Colonic mucosa (tissue), 4 donors: Measurements from ENCODE around the gene GPR31. TPM values are rescaled to one million over a fixed set of nuclear protein-coding genes. Genes with fewer than 3 reads are reported as not detected.

Experiments used
- DNase-seq: peaks from one replicate; pipeline ENCODE4 v3.0.0-alpha.2; 2020
- H3K27ac ChIP-seq: fragments of 200-600 bp; one replicate; pipeline ENCODE4 v1.8.0; 2021
- H3K27me3 ChIP-seq: fragments of 200-600 bp; one replicate; pipeline ENCODE4 v1.8.0; 2021
- H3K36me3 ChIP-seq: fragments of 200-600 bp; one replicate; pipeline ENCODE4 v1.8.0; 2021
- H3K4me1 ChIP-seq: fragments of 200-600 bp; one replicate; pipeline ENCODE4 v1.8.0; 2021; ENCODE audit warnings: mild to moderate bottlenecking
- H3K4me3 ChIP-seq: fragments of 200-600 bp; one replicate; pipeline ENCODE4 v1.8.0; 2021
- H3K9ac ChIP-seq, 2 donors: one replicate each; pipeline ENCODE4 v1.7.0; 2013; ENCODE audit warnings: control low read depth in 2 of 2, low read depth in 2 of 2, low read length in 2 of 2
- H3K9me3 ChIP-seq: fragments of 200-600 bp; one replicate; pipeline ENCODE4 v1.8.0; 2021
- intact Hi-C: fragments of 100-400 bp; cut with DNase I; formaldehyde crosslinking; loops from one replicate; pipeline ENCODE4 v1.14.1; 2022
- total RNA-seq, 2 donors: library from RNA; stranded (reverse); fragmentation: NEBNext Ultra II Directional in 1 of 2; extraction: Animal tissue kit (Norgen Biotek cat#: 25700) in 1 of 2; gene quantifications; one replicate each; pipeline ENCODE4 v1.2.1, GENCODE V29; 2021
- TF ChIP-seq, protein P1 (sequence below): fragments of 200-600 bp; IDR thresholded peaks from one replicate; pipeline ENCODE4 v1.8.0; 2022; ENCODE audit warnings: antibody characterized with exemption, mild to moderate bottlenecking
- donor health status: healthy.
- donor health status: DM: no; HTN: no; CAD: no.
- donor health status: DM: no; HTN: no; CAD: no.

GPR31 gene
- total RNA-seq, 2 donors from 2014 or later = not detected

DNA sequence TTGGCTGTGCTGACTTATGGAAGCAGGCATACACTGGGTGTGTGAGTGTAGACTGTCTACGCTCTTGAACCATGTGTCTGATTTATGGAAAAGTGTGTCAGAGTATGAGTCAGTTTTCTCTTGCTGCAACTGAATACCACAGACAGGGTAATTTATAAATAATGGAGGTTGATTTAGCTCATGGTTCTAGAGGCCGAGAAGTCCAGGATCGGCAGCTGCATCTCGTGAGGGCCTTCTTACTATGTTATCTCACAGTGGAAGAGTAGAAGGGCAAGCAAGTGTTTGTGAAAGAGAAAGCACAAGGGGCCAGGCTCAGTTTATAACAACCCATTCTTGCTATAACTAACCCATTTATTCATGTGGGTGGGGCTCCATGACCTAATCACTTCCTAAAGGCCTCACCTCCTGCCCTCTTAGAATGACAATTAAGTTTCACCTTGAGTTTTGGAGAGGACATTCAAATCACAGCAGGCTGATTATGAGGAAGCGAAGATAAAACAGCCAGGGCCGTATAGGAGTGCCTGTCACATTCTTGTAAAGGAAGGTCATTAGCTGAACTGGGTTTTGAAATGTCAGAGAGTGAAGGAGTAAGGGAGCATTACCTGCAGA lies 6.7 kb downstream of the GPR31 start:
- TF ChIP-seq, protein P1, sequence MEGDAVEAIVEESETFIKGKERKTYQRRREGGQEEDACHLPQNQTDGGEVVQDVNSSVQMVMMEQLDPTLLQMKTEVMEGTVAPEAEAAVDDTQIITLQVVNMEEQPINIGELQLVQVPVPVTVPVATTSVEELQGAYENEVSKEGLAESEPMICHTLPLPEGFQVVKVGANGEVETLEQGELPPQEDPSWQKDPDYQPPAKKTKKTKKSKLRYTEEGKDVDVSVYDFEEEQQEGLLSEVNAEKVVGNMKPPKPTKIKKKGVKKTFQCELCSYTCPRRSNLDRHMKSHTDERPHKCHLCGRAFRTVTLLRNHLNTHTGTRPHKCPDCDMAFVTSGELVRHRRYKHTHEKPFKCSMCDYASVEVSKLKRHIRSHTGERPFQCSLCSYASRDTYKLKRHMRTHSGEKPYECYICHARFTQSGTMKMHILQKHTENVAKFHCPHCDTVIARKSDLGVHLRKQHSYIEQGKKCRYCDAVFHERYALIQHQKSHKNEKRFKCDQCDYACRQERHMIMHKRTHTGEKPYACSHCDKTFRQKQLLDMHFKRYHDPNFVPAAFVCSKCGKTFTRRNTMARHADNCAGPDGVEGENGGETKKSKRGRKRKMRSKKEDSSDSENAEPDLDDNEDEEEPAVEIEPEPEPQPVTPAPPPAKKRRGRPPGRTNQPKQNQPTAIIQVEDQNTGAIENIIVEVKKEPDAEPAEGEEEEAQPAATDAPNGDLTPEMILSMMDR = no peak
- Histone ChIP-seq H3K9ac (no peak overlapping the region), H3K27me3 (no peaks in the 10 kb centered on the region), H3K4me3 (no peak overlapping the region), H3K4me1 (no peaks in the 10 kb centered on the region), H3K9me3 (no peaks in the 10 kb centered on the region), H3K27ac (no peak overlapping the region), H3K36me3 (no peaks in the 10 kb centered on the region)
- intact Hi-C loops = no loop called here
- DNase-seq = no peak

DNA sequence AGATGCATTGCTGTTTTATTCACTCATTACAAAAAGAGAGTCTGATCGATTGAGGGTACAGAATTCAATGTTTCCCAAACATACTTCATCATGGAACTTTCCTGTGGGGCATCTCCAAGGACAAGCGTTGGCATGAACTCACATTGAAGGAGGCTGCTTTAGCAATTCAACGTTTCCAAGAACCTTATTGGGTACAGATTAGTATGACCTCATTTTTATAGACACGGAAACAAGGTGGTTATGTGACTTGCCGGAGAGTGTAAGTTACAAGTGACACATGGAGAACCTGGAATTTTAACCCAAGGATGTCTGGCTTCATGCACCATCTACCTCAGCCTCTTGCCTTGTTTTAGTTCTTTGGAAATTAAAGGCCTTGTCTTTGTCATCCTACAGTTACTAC lies 8.8 kb downstream of the GPR31 start:
- Histone ChIP-seq H3K27ac (no peak overlapping the region), H3K9ac (no peak overlapping the region), H3K27me3 (no peaks in the 10 kb centered on the region), H3K9me3 (no peaks in the 10 kb centered on the region), H3K4me3 (no peak overlapping the region), H3K36me3 (no peaks in the 10 kb centered on the region), H3K4me1 (no peaks in the 10 kb centered on the region)
- TF ChIP-seq, protein P1 = no peak
- DNase-seq = no peak
- intact Hi-C loops = no loop called here

DNA sequence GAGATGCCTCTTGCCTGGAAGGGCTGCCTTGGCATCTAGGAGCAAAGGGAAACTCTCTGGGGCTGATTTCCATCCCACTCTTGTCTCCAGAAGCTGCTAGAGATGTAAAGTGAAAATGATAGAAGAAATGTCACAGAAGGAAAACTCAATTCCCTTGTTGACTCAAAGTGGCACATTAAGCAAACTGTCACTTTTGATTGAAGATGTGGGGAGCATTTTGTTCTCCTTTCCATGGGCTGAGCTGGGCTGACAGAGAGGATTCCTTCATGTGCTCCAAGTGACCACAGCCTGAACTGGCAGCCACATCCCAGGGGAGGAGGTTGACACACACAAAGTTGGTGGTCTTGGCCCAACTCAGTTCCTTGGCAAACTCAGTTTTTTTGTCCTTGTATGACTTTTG lies 9.8 kb downstream of the GPR31 start:
- no peak overlapping the region for H3K9ac ChIP-seq
- TF ChIP-seq, protein P1 = no peak
- intact Hi-C loops = no loop called here
- no peak overlapping the region for H3K4me3 ChIP-seq
- no peak overlapping the region for H3K27ac ChIP-seq
- DNase-seq = no peak
- H3K9me3 ChIP-seq = no peaks in the 10 kb centered on the region
- H3K36me3 ChIP-seq = no peaks in the 10 kb centered on the region
- H3K4me1 ChIP-seq = no peaks in the 10 kb centered on the region
- H3K27me3 ChIP-seq = no peaks in the 10 kb centered on the region

DNA sequence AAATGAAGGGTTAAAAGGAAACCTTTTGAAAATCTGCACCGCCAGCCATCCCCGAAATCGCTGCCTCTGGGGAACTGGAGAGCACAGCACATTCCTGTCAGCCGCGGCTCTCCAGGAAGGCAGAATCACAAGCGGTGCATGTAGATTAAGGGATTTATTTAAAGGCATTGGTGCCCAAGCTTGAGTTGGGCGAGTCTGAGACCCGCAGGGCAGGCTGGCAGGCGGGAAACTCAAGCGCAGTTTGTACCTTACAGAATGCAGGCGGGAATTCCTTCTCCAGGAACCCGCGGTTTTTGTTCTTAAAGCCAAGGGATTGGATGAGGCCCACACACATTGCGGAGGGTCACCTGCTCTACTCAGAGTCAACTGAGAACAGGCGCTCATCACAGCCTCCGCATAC lies 10.8 kb downstream of the GPR31 start:
- TF ChIP-seq, protein P1 = no peak
- H3K27ac ChIP-seq = no peak overlapping the region
- no peaks in the 10 kb centered on the region for H3K4me1 ChIP-seq
- no peak for DNase-seq
- H3K36me3 ChIP-seq = no peaks in the 10 kb centered on the region
- no peak overlapping the region for H3K9ac ChIP-seq
- intact Hi-C loops = no loop called here
- H3K9me3 ChIP-seq = no peaks in the 10 kb centered on the region
- H3K27me3 ChIP-seq = no peaks in the 10 kb centered on the region
- H3K4me3 ChIP-seq = no peak overlapping the region

DNA sequence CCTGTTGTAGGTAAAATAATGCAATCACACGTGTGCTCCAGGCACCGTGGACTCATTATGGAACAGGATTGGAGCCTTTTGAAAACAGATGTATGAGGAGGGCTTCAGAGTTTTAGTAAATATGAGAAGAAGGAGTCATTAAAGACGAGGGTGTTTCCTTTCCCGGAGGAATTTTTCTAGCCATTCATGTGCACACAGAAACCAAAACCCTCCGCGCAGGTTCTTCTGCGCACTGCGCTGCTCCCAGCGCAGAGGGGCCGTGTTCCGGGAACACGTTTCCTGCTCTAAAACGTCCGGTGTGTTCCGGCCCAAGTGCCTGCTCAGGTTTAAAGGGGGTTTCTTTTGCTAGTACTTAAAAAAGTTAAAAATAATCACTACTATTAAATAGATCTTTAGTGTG lies 11.6 kb downstream of the GPR31 start:
- no peaks in the 10 kb centered on the region for H3K36me3 ChIP-seq
- intact Hi-C loops = no loop called here
- H3K4me1 ChIP-seq = no peaks in the 10 kb centered on the region
- no peak overlapping the region for H3K27ac ChIP-seq
- no peak overlapping the region for H3K9ac ChIP-seq
- TF ChIP-seq, protein P1 = no peak
- no peak overlapping the region for H3K4me3 ChIP-seq
- H3K27me3 ChIP-seq = no peaks in the 10 kb centered on the region
- DNase-seq = no peak
- H3K9me3 ChIP-seq = no peaks in the 10 kb centered on the region
